Astrocyte of the cerebellum (primary cell): Measurements from ENCODE around the gene SLC45A1.
A peak's percentile ranks its signal among the peaks of the same experiment; 100 is the strongest.
"Not testable (repeated sequence)": the region's sequence is repeated elsewhere in the genome, so short reads cannot be mapped to it uniquely, and the experiment has no call there.

Experiments
- DNase-seq: peaks from one replicate; pipeline ENCODE4 v3.0.0-alpha.2; 2011; ENCODE audit warnings: low read depth
- H3K4me3 ChIP-seq: 2 replicates; pipeline ENCODE4 v1.5.1; 2011; ENCODE audit warnings: mild to moderate bottlenecking, low read depth, low read length, moderate library complexity
- CTCF ChIP-seq: IDR thresholded peaks from 2 replicates; pipeline ENCODE4 v1.5.1; 2012; ENCODE audit warnings: low read length, low read depth, moderate library complexity, mild to moderate bottlenecking; ENCODE audit errors: missing control alignments
- in situ Hi-C: cut with HindIII; loops from 2 replicates; pipeline ENCODE4 v1.10.0; 2017; ENCODE audit warnings: low sequenced_read_pairs

The SLC45A1 gene

GRCh38 chr1:8378178-8378577 is 60.3 kb downstream of the SLC45A1 start:
- TF ChIP-seq CTCF = no peak
- no peak for DNase-seq
- no peak overlapping the region for H3K4me3 ChIP-seq
- in situ Hi-C loops = no loop called here

- in situ Hi-C loops = no loop called here
These were observed 61.1 kb downstream of the SLC45A1 start for GRCh38 chr1:8378981-8379470.

GRCh38 chr1:8379513-8380186 is 61.7 kb downstream of the SLC45A1 start:
- no peak for DNase-seq
- no peak overlapping the region for H3K4me3 ChIP-seq
- TF ChIP-seq CTCF = no peak
- in situ Hi-C loops = no loop called here

More at GRCh38 chr1:8378981-8379470, 61.1 kb downstream of the SLC45A1 start:
- TF ChIP-seq CTCF = no peak
- peak; percentile 26 for DNase-seq
- no peak overlapping the region for H3K4me3 ChIP-seq

GRCh38 chr1:8380310-8380709 is 62.4 kb downstream of the SLC45A1 start:
- in situ Hi-C loops, H3K4me3 ChIP-seq, DNase-seq: not testable (repeated sequence)

- H3K4me3 ChIP-seq = no peak overlapping the region
- DNase-seq = no peak
- TF ChIP-seq CTCF = no peak
- in situ Hi-C loops = no loop called here
These were observed 63.7 kb downstream of the SLC45A1 start for GRCh38 chr1:8381618-8382017.

- H3K4me3 ChIP-seq = no peak overlapping the region
These were observed 64.2 kb downstream of the SLC45A1 start for GRCh38 chr1:8382051-8382505.

More at GRCh38 chr1:8382051-8382505, 64.2 kb downstream of the SLC45A1 start:
- peak; percentile 78 for DNase-seq
- TF ChIP-seq CTCF = no peak
- in situ Hi-C loops = no loop called here
